HG02623 (cell line): ENCODE results near the gene TIAM2.
"Not testable (repeated sequence)": the region's sequence is repeated elsewhere in the genome, so short reads cannot be mapped to it uniquely, and the experiment has no call there.

Experiments
- ATAC-seq: cut with Tn5 transposase; IDR thresholded peaks from one replicate; pipeline ENCODE4 v1.9.1; 2021; ENCODE audit warnings: moderate library complexity; ENCODE audit not compliant: unreplicated experiment

The TIAM2 gene

GRCh38 chr6:154995254-154996015 is at the start of gene TIAM2:
TIAM2 (plus strand) TSS chr6:154995315; CDS start chr6:155129224, 133,909 bp downstream.
- no peak for ATAC-seq

GRCh38 chr6:154950979-154951344 is 44.2 kb upstream of the TIAM2 start:
- no peak for ATAC-seq

GRCh38 chr6:154951345-154952200 is 43.5 kb upstream of the TIAM2 start:
- ATAC-seq: peak; percentile 85

GRCh38 chr6:154953644-154954043 is 41.5 kb upstream of the TIAM2 start:
- ATAC-seq: no peak

GRCh38 chr6:154954347-154954746 is 40.8 kb upstream of the TIAM2 start:
- ATAC-seq: no peak

- ATAC-seq: no peak
These were observed 38.2 kb upstream of the TIAM2 start for GRCh38 chr6:154956771-154957522.

GRCh38 chr6:154958469-154958868 is 36.6 kb upstream of the TIAM2 start:
- ATAC-seq: no peak

- ATAC-seq: no peak
These were observed 34.7 kb upstream of the TIAM2 start for GRCh38 chr6:154960299-154960843.

- no peak for ATAC-seq
These were observed 34.1 kb upstream of the TIAM2 start for GRCh38 chr6:154960854-154961530.

- no peak for ATAC-seq
These were observed 32.4 kb upstream of the TIAM2 start for GRCh38 chr6:154962753-154963152.

- ATAC-seq: not testable (repeated sequence)
These were observed 28.9 kb upstream of the TIAM2 start for GRCh38 chr6:154966065-154966770.

GRCh38 chr6:154969796-154970195 is 25.3 kb upstream of the TIAM2 start:
- no peak for ATAC-seq

- ATAC-seq: no peak
These were observed 20.5 kb upstream of the TIAM2 start for GRCh38 chr6:154974485-154975149.

- ATAC-seq: no peak
These were observed 17.5 kb upstream of the TIAM2 start for GRCh38 chr6:154977588-154977987.

GRCh38 chr6:154980273-154981078 is 14.6 kb upstream of the TIAM2 start:
- ATAC-seq: no peak

GRCh38 chr6:154981079-154981870 is 13.8 kb upstream of the TIAM2 start:
- ATAC-seq: peak; percentile 82

GRCh38 chr6:154984146-154984545 is 11.0 kb upstream of the TIAM2 start:
- ATAC-seq: no peak

- no peak for ATAC-seq
These were observed 8.3 kb upstream of the TIAM2 start for GRCh38 chr6:154986787-154987235.
